NCI-H1048 (cell line): Measurements from ENCODE around the gene NUF2.
"Not testable (repeated sequence)": the region's sequence is repeated elsewhere in the genome, so short reads cannot be mapped to it uniquely, and the experiment has no call there.

Experiments used
- DNase-seq: peaks from one replicate; lab custom pipeline; 2025; lab: John Stamatoyannopoulos, UW

NUF2 gene

DNA sequence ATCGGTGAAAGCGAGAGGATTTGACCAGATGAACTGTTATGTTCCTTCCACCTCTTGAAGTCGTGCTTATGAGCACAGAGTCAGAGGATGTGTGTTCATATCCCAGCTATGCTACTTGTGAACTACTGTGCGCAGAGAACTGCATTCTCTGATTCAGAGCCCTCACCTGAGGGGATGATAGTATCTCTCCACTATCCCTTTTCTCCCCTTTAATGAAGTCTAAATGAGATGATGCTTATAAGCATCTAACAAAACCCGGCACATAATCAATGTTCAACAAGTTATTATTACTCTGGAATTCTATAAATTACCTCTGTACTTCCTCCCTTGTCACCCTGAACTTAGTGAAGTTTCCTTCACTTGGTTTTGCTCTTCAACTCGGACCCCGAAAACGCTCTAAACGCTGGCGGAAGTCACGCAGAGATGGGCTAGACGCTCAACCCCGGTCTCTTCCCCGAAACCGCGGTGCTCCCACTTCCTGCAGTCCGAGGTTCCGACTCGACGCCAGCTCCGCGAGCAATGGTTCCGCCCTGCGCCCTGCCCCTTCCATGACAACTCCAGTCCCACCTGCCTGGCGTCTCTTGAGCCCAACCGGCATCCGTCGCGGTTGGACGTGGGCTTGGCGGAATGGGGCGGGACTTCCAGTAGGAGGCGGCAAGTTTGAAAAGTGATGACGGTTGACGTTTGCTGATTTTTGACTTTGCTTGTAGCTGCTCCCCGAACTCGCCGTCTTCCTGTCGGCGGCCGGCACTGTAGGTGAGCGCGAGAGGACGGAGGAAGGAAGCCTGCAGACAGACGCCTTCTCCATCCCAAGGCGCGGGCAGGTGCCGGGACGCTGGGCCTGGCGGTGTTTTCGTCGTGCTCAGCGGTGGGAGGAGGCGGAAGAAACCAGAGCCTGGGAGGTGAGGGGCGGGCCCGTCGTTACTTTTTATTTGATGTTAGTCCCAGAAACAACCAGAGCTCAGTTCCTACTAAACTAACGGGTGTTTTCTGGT lies at the start of gene NUF2:
Gene NUF2, plus strand, starts transcription at position 644 of the 995 bp plus-strand sequence. CDS start 4,098 bp downstream, outside the sequence.
- peak; percentile 100 for DNase-seq

DNA sequence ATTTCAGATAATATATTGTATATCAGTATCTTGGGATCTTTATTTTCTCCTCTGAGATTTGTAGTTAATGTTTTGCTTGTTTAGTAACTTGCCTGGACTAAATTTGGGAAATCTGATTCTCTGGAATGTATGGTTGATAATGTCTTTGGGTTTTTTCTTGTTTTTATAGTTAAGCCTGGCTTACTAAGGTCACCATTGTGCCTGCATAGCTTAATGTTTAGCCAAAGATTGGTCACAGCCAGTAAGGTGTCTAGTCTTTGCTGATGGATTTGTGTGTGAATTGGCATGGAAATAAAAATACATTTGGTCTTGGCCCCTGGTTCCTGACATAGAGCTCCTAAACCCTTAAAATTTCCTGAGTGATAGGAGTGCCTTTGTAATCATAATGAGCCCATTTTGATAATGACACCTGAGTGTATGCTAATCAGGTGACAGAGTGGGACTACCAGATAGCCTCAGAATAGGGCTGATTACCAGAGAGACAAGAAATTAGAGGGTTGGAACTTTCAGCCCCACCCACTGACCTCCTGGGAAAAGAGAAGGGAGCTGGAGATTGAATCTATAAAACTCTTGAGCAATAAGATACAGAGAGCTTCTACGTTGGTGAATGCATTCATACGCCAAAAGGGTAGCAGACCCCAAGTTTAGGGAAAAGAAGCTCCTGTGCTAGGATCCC lies 47.9 kb upstream of the NUF2 start:
- no peak for DNase-seq

DNA sequence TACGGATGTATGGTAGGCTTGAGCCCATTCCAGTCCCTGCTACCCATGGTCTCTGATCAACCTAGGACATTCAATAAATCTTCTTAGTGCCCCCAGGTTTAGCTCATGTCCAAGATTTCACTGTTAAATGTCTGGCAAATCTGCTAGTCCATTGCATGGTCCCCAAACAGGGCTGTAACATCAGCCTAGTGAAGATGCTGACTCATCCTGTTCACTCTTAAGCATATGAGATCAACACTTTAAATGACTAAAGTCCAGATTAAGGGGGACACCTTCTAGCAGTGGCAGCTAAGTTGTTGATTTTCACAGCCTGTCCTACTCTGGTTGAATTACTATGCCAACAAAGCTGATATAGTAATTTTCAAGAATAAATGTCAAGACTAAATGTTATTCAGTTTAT lies 46.5 kb upstream of the NUF2 start:
- DNase-seq: no peak

DNA sequence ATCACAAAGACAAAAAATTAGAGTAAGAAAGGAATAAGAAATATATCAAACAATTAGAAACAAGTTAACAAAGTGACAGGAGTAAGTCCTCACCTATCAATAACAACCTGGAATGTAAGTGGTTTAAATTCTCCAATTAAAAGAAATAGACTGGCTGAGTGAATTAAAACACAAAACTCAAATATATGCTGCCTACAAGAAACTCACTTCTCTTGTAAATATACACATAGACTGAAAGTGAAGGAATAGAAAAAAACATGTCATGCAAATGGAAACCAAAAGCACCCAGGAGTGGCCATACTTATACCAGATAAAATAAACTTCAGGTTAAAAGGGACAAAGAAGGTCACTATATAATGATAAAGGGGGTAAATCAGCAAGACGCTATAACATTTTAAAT lies 43.2 kb upstream of the NUF2 start:
- no peak for DNase-seq

DNA sequence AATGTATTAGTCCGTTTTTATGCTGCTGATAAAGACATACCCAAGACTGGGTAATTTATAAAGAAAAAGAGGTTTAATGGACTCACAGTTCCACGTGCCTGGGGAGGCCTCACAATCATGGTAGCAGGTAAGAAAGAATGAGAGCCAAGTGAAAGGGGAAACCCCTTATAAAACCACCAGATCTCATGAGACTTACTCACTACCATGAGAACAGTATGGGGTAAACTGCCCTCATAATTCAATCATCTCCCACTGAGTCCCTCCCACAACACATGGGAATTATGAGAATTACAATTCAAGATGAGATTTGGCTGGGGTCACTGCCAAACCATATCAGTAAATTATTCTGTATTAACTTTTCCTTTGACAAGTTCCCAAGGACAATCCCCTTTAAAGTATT lies 36.9 kb upstream of the NUF2 start:
- DNase-seq: not testable (repeated sequence)

- DNase-seq: no peak
Observed at GRCh38 chr1:163290025-163290640, 31.6 kb upstream of the NUF2 start.

- DNase-seq: no peak
Observed at GRCh38 chr1:163291461-163291860, 30.3 kb upstream of the NUF2 start.

- DNase-seq: not testable (repeated sequence)
Observed at GRCh38 chr1:163292153-163292552, 29.6 kb upstream of the NUF2 start.

DNA sequence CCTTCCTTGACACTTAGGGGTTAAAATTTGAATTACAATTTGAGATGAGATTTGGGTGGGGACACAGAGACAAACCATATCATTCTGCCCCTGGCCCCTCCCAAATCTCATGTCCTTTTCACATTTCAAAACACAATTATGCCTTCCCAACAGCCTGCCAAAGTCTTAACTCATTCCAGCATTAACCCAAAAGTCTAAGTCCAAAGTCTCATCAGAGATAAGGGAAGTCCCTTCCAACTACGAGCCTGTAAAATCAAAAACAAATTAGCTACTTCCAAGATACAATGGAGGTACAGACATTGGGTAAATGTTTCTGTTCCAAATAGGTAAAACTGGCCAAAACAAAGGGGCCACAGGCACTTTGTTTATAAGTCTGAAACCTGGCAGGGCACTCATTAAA lies 28.3 kb upstream of the NUF2 start:
- DNase-seq: not testable (repeated sequence)

- no peak for DNase-seq
Observed at GRCh38 chr1:163295949-163296348, 25.8 kb upstream of the NUF2 start.

- DNase-seq: no peak
Observed at GRCh38 chr1:163296504-163297263, 25.1 kb upstream of the NUF2 start.

DNA sequence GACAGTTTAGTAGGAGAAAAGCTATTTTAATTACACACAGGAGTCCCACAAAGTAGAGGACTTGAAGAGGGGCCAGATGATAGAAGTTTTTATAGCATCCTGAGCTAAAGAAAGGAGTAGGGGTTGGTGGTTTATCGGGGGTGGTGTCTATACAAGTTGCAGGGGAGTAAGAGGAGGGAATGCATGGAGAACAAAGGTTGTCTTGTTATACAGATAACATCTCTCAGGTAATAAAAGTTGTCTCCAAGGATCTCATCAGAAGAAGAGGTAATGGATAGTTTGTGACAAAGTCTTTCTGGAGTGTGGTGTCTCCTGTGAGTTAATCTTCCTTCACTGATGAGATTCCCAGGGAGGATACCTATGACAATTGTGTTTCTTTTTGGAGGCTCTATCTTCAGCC lies 23.4 kb upstream of the NUF2 start:
- DNase-seq: no peak

DNA sequence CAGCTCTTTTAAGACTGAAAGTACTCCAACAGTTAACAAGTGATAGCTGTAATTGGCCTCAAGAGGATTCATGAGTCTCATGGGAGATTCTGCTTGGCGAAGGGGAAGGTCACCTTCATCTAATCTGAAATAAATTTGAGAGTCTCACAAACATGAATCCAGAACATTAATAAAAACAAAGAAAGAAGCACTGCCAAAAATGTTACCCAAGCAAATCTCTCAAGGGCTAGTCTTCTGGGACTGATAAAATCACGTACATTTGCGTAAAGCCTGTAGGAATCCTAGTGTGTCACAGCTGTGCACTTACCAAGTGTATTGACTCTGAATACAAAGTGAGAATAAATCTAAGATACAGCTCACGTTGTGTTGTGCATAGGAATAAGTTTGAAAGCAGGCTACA lies 21.2 kb upstream of the NUF2 start:
- DNase-seq: no peak

- DNase-seq: no peak
Observed at GRCh38 chr1:163303561-163303960, 18.2 kb upstream of the NUF2 start.

GRCh38 chr1:163305441-163305840 lies 16.3 kb upstream of the NUF2 start:
- no peak for DNase-seq

DNA sequence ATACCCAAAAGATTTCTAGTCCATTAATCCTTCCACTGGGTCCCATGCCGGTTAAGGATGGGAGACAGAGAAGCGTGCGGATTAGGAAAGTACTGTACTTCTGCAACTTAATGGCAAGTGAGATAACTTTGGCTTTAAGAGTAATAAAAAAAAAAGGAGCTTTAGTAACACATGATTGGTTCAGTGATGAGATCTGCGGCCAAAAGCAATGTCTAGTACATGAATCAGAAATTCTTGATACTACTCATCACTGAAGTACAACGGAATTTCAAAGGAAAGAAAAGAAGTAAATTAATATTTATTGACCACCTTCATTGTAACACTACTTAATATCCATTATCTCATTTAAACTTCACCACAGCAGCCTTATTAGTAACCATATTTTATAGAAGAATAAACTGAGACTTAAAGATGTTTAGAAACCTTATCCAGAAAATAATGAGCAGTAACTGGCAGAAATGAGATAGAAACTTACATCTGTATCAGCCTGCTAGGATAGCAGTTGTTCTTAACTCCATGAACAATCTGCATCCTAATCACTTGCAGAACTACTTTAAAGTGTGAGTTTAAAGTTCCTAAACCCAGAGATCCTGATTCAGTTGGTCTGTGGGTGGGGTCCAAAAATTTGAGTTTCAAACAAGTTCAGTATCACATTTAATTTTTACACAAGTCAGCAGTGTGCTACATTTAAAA lies 14.1 kb upstream of the NUF2 start:
- DNase-seq: no peak

DNA sequence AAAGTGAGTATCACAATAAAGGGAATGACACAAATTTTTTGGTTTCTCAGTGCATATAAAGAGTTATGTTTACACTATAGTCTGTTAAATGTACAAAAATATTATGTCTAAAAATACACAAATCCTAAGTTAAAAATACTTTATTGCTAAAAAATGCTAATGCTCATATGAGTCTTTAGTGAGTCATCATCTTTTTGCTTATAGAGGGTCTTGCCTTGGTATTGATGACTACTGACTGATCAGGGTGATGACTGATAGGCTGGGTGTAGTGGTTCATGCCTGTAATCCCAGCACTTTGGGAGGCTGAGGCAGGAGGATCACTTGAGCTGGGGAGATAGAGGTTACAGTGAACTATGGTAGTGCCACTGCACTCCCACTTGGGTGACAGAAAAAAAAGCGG lies 12.9 kb upstream of the NUF2 start:
- no peak for DNase-seq

DNA sequence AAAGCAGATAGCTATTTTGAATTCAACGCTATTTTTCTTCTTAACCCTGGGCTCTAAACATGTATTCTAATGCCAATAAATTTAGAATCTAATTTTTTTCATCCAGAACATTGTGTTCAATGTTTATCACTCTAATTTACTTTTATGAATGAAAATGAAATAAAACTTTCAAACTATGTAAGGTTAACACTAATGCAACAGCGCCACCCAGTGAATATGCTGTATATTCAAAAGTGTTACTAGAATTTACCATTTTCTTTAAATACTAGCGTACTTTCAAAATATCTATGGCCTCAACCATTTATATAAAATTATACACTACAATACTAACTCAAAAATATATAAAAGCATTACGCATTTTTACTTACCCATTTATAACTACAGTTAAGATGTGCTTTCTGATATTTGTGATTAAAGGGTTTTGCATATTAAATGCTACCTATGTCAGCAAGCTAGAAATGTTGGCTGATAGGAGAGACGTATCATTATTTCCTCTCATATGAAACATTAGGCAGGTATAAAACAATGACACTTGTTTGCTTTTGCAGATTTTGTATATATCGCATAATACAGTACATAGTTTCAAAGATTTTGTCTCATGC lies 5.9 kb upstream of the NUF2 start:
- no peak for DNase-seq

- no peak for DNase-seq
Observed at GRCh38 chr1:163320891-163321290, 863 bp upstream of the NUF2 start.

GRCh38 chr1:163323339-163323738 lies 1.6 kb downstream of the NUF2 start:
- DNase-seq: not testable (repeated sequence)

- no peak for DNase-seq
Observed at GRCh38 chr1:163331116-163331515, 9.4 kb downstream of the NUF2 start.
